ENCODE measurements around the gene GNAQ.

Gene GNAQ

GRCh38 chr9:77815260-77815659, 216.4 kb downstream of the GNAQ start:
- no peak for DNase-seq (ENCODE audit: low read depth)

GRCh38 chr9:77811832-77812231, 219.8 kb downstream of the GNAQ start:
- no peak for DNase-seq (ENCODE audit: low read depth)

- no peak for DNase-seq (ENCODE audit: low read depth)
These were observed 220.9 kb downstream of the GNAQ start for GRCh38 chr9:77810637-77811119.

- DNase-seq (ENCODE audit: low read depth), result no peak
These were observed 221.6 kb downstream of the GNAQ start for GRCh38 chr9:77810047-77810446.

- DNase-seq (ENCODE audit: low read depth), result no peak
These were observed 222.1 kb downstream of the GNAQ start for GRCh38 chr9:77809552-77809951.

GRCh38 chr9:77808751-77809081, 222.9 kb downstream of the GNAQ start:
- no peak for DNase-seq (ENCODE audit: low read depth)

- no peak for DNase-seq (ENCODE audit: low read depth)
These were observed 223.5 kb downstream of the GNAQ start for GRCh38 chr9:77807846-77808750.

- no peak for DNase-seq (ENCODE audit: low read depth)
These were observed 224.3 kb downstream of the GNAQ start for GRCh38 chr9:77807281-77807683.

- DNase-seq (ENCODE audit: low read depth), result no peak
These were observed 224.9 kb downstream of the GNAQ start for GRCh38 chr9:77806741-77807140.

- no peak for DNase-seq (ENCODE audit: low read depth)
These were observed 225.8 kb downstream of the GNAQ start for GRCh38 chr9:77805810-77806209.

GRCh38 chr9:77803423-77803822, 228.2 kb downstream of the GNAQ start:
- no peak for DNase-seq (ENCODE audit: low read depth)

GRCh38 chr9:77802515-77803293, 228.9 kb downstream of the GNAQ start:
- no peak for DNase-seq (ENCODE audit: low read depth)

GRCh38 chr9:77802064-77802463, 229.5 kb downstream of the GNAQ start:
- no peak for DNase-seq (ENCODE audit: low read depth)

- no peak for DNase-seq (ENCODE audit: low read depth)
These were observed 230.6 kb downstream of the GNAQ start for GRCh38 chr9:77800924-77801551.

GRCh38 chr9:77798140-77798539, 233.5 kb downstream of the GNAQ start:
- no peak for DNase-seq (ENCODE audit: low read depth)

GRCh38 chr9:77794985-77795384, 236.6 kb downstream of the GNAQ start:
- no peak for DNase-seq (ENCODE audit: low read depth)

- no peak for DNase-seq (ENCODE audit: low read depth)
These were observed 237.8 kb downstream of the GNAQ start for GRCh38 chr9:77793849-77794248.

- no peak for DNase-seq (ENCODE audit: low read depth)
These were observed 241.7 kb downstream of the GNAQ start for GRCh38 chr9:77789891-77790290.

GRCh38 chr9:77785341-77785740, 246.3 kb downstream of the GNAQ start:
- no peak for DNase-seq (ENCODE audit: low read depth)

- DNase-seq (ENCODE audit: low read depth), result no peak
These were observed 248.1 kb downstream of the GNAQ start for GRCh38 chr9:77783518-77783917.

GRCh38 chr9:77779010-77779409, 252.6 kb downstream of the GNAQ start:
- no peak for DNase-seq (ENCODE audit: low read depth)

- no peak for DNase-seq (ENCODE audit: low read depth)
These were observed 258.2 kb downstream of the GNAQ start for GRCh38 chr9:77773381-77773780.

- no peak for DNase-seq (ENCODE audit: low read depth)
These were observed 259.0 kb downstream of the GNAQ start for GRCh38 chr9:77772646-77773045.
